Esophagus squamous epithelium (tissue), 5 donors: ENCODE data around the gene TUBB6. TPM values are rescaled to one million over a fixed set of nuclear protein-coding genes. Genes with fewer than 3 reads are reported as not detected.

Experiments used
- DNase-seq: peaks from one replicate; lab custom pipeline; 2025; lab: John Stamatoyannopoulos, UW
- H3K27ac ChIP-seq, 4 donors: fragments of 200-600 bp; sonication (generic); one replicate each; pipeline ENCODE4 v1.5.1; 2016 to 2019; ENCODE audit warnings: mild to moderate bottlenecking in 1 of 4
- H3K27me3 ChIP-seq, 4 donors: fragments of 200-600 bp; sonication (generic); 1 replicate in 3 of 4; 2 replicates in 1 of 4; pipeline versions ENCODE4 v1.5.1 to v1.6.0; 2017 to 2021; ENCODE audit warnings: antibody characterized with exemption in 1 of 4
- H3K36me3 ChIP-seq, 3 donors: fragments of 200-600 bp; sonication (generic); one replicate each; pipeline ENCODE4 v1.5.1; 2016 to 2019
- H3K4me1 ChIP-seq, 3 donors: fragments of 200-600 bp; sonication (generic); one replicate each; pipeline ENCODE4 v1.5.1; 2017 to 2019
- H3K4me3 ChIP-seq, 4 donors: fragments of 200-600 bp; sonication (generic); 1 replicate in 3 of 4; 2 replicates in 1 of 4; pipeline ENCODE4 v1.5.1; 2016 to 2019; ENCODE audit warnings: mild to moderate bottlenecking in 2 of 4, moderate library complexity in 1 of 4
- H3K9me3 ChIP-seq, 3 donors: fragments of 200-600 bp; sonication (generic); one replicate each; pipeline ENCODE4 v1.5.1; 2016 to 2019
- POLR2A ChIP-seq, 4 donors: fragments of 450-650 bp; IDR thresholded peaks; one replicate each; pipeline ENCODE4 v1.6.1; 2017; ENCODE audit warnings: antibody characterized with exemption in 4 of 4, mild to moderate bottlenecking in 4 of 4, moderate library complexity in 3 of 4
- whole genome bisulfite sequencing, 2 donors: methylation state at CpG; one replicate each; pipeline ENCODE4 v1.1.5; 2018; 5-methylcytosine and 5-hydroxymethylcytosine counted together
- intact Hi-C: fragments of 100-400 bp; cut with DNase I; formaldehyde crosslinking; loops from one replicate; pipeline ENCODE4 v1.15.0; 2022
- total RNA-seq, 4 donors: library from RNA; depleted of rRNA; stranded (reverse); fragments of >200 nt; gene quantifications; one replicate each; pipeline ENCODE4 v1.1.0, GENCODE V29; 2016
- TF ChIP-seq, protein P1 (sequence below), 6 experiments: fragments of 450-650 bp in 4 of 6; fragments of 200-600 bp in 2 of 6; sonication (generic) in 2 of 6; IDR thresholded peaks; one replicate each; pipeline ENCODE4 v1.5.1; 2016 to 2019; ENCODE audit warnings: antibody characterized with exemption in 6 of 6, mild to moderate bottlenecking in 4 of 6, moderate library complexity in 4 of 6
- donor health status: DM: yes; HTN: yes; CAD: no.

The TUBB6 gene
- total RNA-seq, 4 donors from 2014 or later, result 288 to 406 (median 337) TPM

- H3K27ac ChIP-seq, result no peak overlapping the region
- no peak for TF ChIP-seq POLR2A (IDR thresholded peaks at IDR 0.05)
- TF ChIP-seq, protein P1, sequence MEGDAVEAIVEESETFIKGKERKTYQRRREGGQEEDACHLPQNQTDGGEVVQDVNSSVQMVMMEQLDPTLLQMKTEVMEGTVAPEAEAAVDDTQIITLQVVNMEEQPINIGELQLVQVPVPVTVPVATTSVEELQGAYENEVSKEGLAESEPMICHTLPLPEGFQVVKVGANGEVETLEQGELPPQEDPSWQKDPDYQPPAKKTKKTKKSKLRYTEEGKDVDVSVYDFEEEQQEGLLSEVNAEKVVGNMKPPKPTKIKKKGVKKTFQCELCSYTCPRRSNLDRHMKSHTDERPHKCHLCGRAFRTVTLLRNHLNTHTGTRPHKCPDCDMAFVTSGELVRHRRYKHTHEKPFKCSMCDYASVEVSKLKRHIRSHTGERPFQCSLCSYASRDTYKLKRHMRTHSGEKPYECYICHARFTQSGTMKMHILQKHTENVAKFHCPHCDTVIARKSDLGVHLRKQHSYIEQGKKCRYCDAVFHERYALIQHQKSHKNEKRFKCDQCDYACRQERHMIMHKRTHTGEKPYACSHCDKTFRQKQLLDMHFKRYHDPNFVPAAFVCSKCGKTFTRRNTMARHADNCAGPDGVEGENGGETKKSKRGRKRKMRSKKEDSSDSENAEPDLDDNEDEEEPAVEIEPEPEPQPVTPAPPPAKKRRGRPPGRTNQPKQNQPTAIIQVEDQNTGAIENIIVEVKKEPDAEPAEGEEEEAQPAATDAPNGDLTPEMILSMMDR (IDR thresholded peaks at IDR 0.05), result no peak
- intact Hi-C loops, result no loop called here
- DNase-seq, result no peak
- H3K4me1 ChIP-seq, result no peaks in the 10 kb centered on the region
- no peaks in the 10 kb centered on the region for H3K9me3 ChIP-seq
- H3K27me3 ChIP-seq, result no peaks in the 10 kb centered on the region
- H3K36me3 ChIP-seq, result no peaks in the 10 kb centered on the region
- H3K4me3 ChIP-seq, result no peak overlapping the region
- no CpG with 5 or more reads among the region's 3 CpGs for WGBS, 2 donors
Observed at GRCh38 chr18:12296087-12296403, 12.0 kb upstream of the TUBB6 start.

- H3K27ac ChIP-seq, result no peak overlapping the region
- intact Hi-C loops, result no loop called here
- H3K9me3 ChIP-seq, result no peaks in the 10 kb centered on the region
- no peak overlapping the region for H3K4me3 ChIP-seq
- H3K27me3 ChIP-seq, result no peaks in the 10 kb centered on the region
- WGBS, 2 donors, result 67% methylated on average over 1 of the region's 1 CpG; no CpG with 5 or more reads in 1 of the 2 donors
- TF ChIP-seq, protein P1 (IDR thresholded peaks at IDR 0.05), result no peak
- no peak for TF ChIP-seq POLR2A (IDR thresholded peaks at IDR 0.05)
- no peaks in the 10 kb centered on the region for H3K36me3 ChIP-seq
- H3K4me1 ChIP-seq, result no peaks in the 10 kb centered on the region
- DNase-seq, result no peak
Observed at GRCh38 chr18:12296457-12296856, 11.6 kb upstream of the TUBB6 start.

GRCh38 chr18:12299862-12300261 is 8.2 kb upstream of the TUBB6 start:
- H3K27me3 ChIP-seq, result no peaks in the 10 kb centered on the region
- no peak for DNase-seq
- H3K36me3 ChIP-seq, result no peaks in the 10 kb centered on the region
- peaks cover 0 to 4% (median 2%) of the 10 kb centered on the region in 3 donors for H3K4me1 ChIP-seq
- no peak overlapping the region for H3K4me3 ChIP-seq
- no peak for TF ChIP-seq POLR2A (IDR thresholded peaks at IDR 0.05)
- TF ChIP-seq, protein P1 (IDR thresholded peaks at IDR 0.05), result no peak
- no peak overlapping the region for H3K27ac ChIP-seq
- intact Hi-C loops, result no loop called here
- no peaks in the 10 kb centered on the region for H3K9me3 ChIP-seq
- WGBS, 2 donors, result 74 to 89% methylated on average over 1 to 2 of the region's 2 CpGs

- no peaks in the 10 kb centered on the region for H3K27me3 ChIP-seq
- peaks cover 2 to 20% (median 7%) of the 10 kb centered on the region in 3 donors for H3K4me1 ChIP-seq
- intact Hi-C loops, result no loop called here
- no peak overlapping the region for H3K27ac ChIP-seq
- no peaks in the 10 kb centered on the region for H3K9me3 ChIP-seq
- no peak for DNase-seq
- H3K4me3 ChIP-seq, result no peak overlapping the region
- H3K36me3 ChIP-seq, result no peaks in the 10 kb centered on the region
- no peak for TF ChIP-seq POLR2A (IDR thresholded peaks at IDR 0.05)
- TF ChIP-seq, protein P1 (IDR thresholded peaks at IDR 0.05), result no peak
- 87 to 88% methylated on average over 8 to 10 of the region's 13 CpGs for WGBS, 2 donors
Observed at GRCh38 chr18:12301263-12302005, 6.6 kb upstream of the TUBB6 start.

- Histone ChIP-seq H3K4me1 (peaks cover 10 to 31% (median 13%) of the 10 kb centered on the region in 3 donors), H3K9me3 (no peaks in the 10 kb centered on the region), H3K27me3 (no peaks in the 10 kb centered on the region), H3K36me3 (no peaks in the 10 kb centered on the region), H3K27ac (no peak overlapping the region), H3K4me3 (no peak overlapping the region)
- TF ChIP-seq, protein P1 (IDR thresholded peaks at IDR 0.05), result no peak
- TF ChIP-seq POLR2A (IDR thresholded peaks at IDR 0.05), result no peak
- WGBS, 2 donors, result 65 to 85% methylated on average over 7 to 13 of the region's 14 CpGs
- intact Hi-C loops, result no loop called here
- DNase-seq, result no peak
Observed at GRCh38 chr18:12302391-12303147, 5.5 kb upstream of the TUBB6 start.
